Lower leg skin (tissue), 4 donors: ENCODE data around the gene OSBPL3. TPM values are rescaled to one million over a fixed set of nuclear protein-coding genes. Genes with fewer than 3 reads are reported as not detected.

Experiments
- DNase-seq, 2 donors: peaks; one replicate each; pipeline ENCODE4 v3.0.0-alpha.2; 2019; ENCODE audit warnings: low spot score in 2 of 2
- H3K4me3 ChIP-seq: fragments of 200-600 bp; sonication (generic); 2 replicates; pipeline ENCODE4 v1.5.1; 2017; ENCODE audit warnings: mild to moderate bottlenecking, low read depth; ENCODE audit not compliant: poor library complexity, severe bottlenecking
- CTCF ChIP-seq, 3 donors: fragments of 450-650 bp; IDR thresholded peaks; one replicate each; pipeline ENCODE4 v1.5.1; 2016; ENCODE audit warnings: antibody characterized with exemption in 3 of 3, mild to moderate bottlenecking in 3 of 3, moderate library complexity in 2 of 3
- POLR2A ChIP-seq, 2 donors: fragments of 450-650 bp; IDR thresholded peaks; one replicate each; pipeline ENCODE4 v1.6.1; 2016 to 2017; ENCODE audit warnings: antibody characterized with exemption in 2 of 2, mild to moderate bottlenecking in 1 of 2, moderate library complexity in 1 of 2
- WGBS, 2 donors: methylation state at CpG; one replicate each; pipeline ENCODE4 v1.1.5; 2018; 5-methylcytosine and 5-hydroxymethylcytosine counted together
- intact Hi-C: fragments of 100-400 bp; cut with DNase I; formaldehyde crosslinking; loops from one replicate; pipeline ENCODE4 v1.15.0; 2023; ENCODE audit warnings: low total_unique reads
- total RNA-seq, 4 donors: library from RNA; depleted of rRNA; stranded (reverse); fragments of >200 nt; gene quantifications; one replicate each; pipeline ENCODE4 v1.1.0, GENCODE V29; 2016

The OSBPL3 gene
- total RNA-seq, 4 donors from 2014 or later, result 21.9 to 40.3 (median 23.7) TPM

GRCh38 chr7:24793982-24794648, 185.9 kb downstream of the OSBPL3 start:
- DNase-seq, result no peak
- 75 to 78% methylated on average over 9 of the region's 9 CpGs for WGBS, 2 donors
- intact Hi-C loops, result no loop called here
- no peak overlapping the region for H3K4me3 ChIP-seq
- no peak for TF ChIP-seq POLR2A (IDR thresholded peaks at IDR 0.05)
- no peak for TF ChIP-seq CTCF (IDR thresholded peaks at IDR 0.05)

- 94 to 96% methylated on average over 10 of the region's 10 CpGs for WGBS, 2 donors
Measured at GRCh38 chr7:24788961-24789576, 190.9 kb downstream of the OSBPL3 start.

GRCh38 chr7:24788075-24788474, 191.9 kb downstream of the OSBPL3 start:
- 94 to 95% methylated on average over 9 of the region's 9 CpGs for WGBS, 2 donors
- no peak overlapping the region for H3K4me3 ChIP-seq
- no peak for DNase-seq
- intact Hi-C loops, result no loop called here
- TF ChIP-seq POLR2A (IDR thresholded peaks at IDR 0.05) (no peak), CTCF (IDR thresholded peaks at IDR 0.05) (no peak)

More at GRCh38 chr7:24788961-24789576, 190.9 kb downstream of the OSBPL3 start:
- TF ChIP-seq POLR2A (IDR thresholded peaks at IDR 0.05) (no peak), CTCF (IDR thresholded peaks at IDR 0.05) (no peak)
- H3K4me3 ChIP-seq, result no peak overlapping the region
- DNase-seq, result no peak
- intact Hi-C loops, result no loop called here

- WGBS, 2 donors, result 36 to 40% methylated on average over 5 of the region's 5 CpGs
- TF ChIP-seq CTCF (IDR thresholded peaks at IDR 0.05) (no peak), POLR2A (IDR thresholded peaks at IDR 0.05) (no peak)
- no peak overlapping the region for H3K4me3 ChIP-seq
- intact Hi-C loops, result no loop called here
- DNase-seq, result peak; percentile 60 to 89
Measured at GRCh38 chr7:24786941-24787340, 193.0 kb downstream of the OSBPL3 start.

GRCh38 chr7:24786306-24786705, 193.7 kb downstream of the OSBPL3 start:
- WGBS, 2 donors, result 84 to 89% methylated on average over 4 of the region's 4 CpGs

More at GRCh38 chr7:24786306-24786705, 193.7 kb downstream of the OSBPL3 start:
- TF ChIP-seq POLR2A (IDR thresholded peaks at IDR 0.05) (no peak), CTCF (IDR thresholded peaks at IDR 0.05) (no peak)
- no peak overlapping the region for H3K4me3 ChIP-seq
- no peak for DNase-seq
- intact Hi-C loops, result no loop called here
